ENCODE data around the gene ANXA5. TPM values are rescaled to one million over a fixed set of nuclear protein-coding genes. Genes with fewer than 3 reads are reported as not detected.

ANXA5 gene
- total RNA-seq, 2 experiments from 2014 or later: 28.9 to 40.1 TPM

GRCh38 chr4:121633653-121634052 lies 63.1 kb downstream of the ANXA5 start:
- DNase-seq (ENCODE audit: low spot score): no peak
- no TSS peak for BruUV-seq (replicated peaks)
- Histone ChIP-seq H4K20me1 (ENCODE audit: insufficient read depth, low read length) (no peaks in the 10 kb centered on the region), H3K4me1 (ENCODE audit: insufficient read depth, low read length, poor library complexity, severe bottlenecking) (no peaks in the 10 kb centered on the region), H3K36me3 (ENCODE audit: insufficient read depth, low read length) (no peaks in the 10 kb centered on the region), H3K79me2 (ENCODE audit: insufficient read depth, low read depth, low read length) (no peaks in the 10 kb centered on the region), H3K4me3 (ENCODE audit: low read depth, low read length, poor library complexity, severe bottlenecking) (no peak overlapping the region), H3K27ac (ENCODE audit: low read depth, low read length, poor library complexity, severe bottlenecking) (no peak overlapping the region), H3K9me2 (ENCODE audit: insufficient read depth, low read length) (no peaks in the 10 kb centered on the region), H3K9me3 (ENCODE audit: low read length) (no peaks in the 10 kb centered on the region), H2AFZ (ENCODE audit: low read length) (no peak overlapping the region), H3K4me2 (ENCODE audit: low read length) (no peak overlapping the region)
- intact Hi-C loops (cut with micrococcal nuclease; ENCODE audit: unreplicated experiment): no loop called here
- TF ChIP-seq EZH2phosphoT487 (IDR thresholded peaks at IDR 0.05; ENCODE audit: borderline replicate concordance, low read depth, low read length) (no peak), CTCF (conservative IDR thresholded peaks at IDR 0.05; ENCODE audit: low read length) (no peak)
- ChIA-PET CTCF (ENCODE audit: unreplicated experiment) (no interaction called here), POLR2A (no interaction called here)

- no peaks in the 10 kb centered on the region for H3K4me1 ChIP-seq (ENCODE audit: insufficient read depth, low read length, poor library complexity, severe bottlenecking)
- H3K4me3 ChIP-seq (ENCODE audit: low read depth, low read length, poor library complexity, severe bottlenecking): no peak overlapping the region
- no TSS peak for BruUV-seq (replicated peaks)
- H3K9me2 ChIP-seq (ENCODE audit: insufficient read depth, low read length): no peaks in the 10 kb centered on the region
- H3K9me3 ChIP-seq (ENCODE audit: low read length): no peaks in the 10 kb centered on the region
- ChIA-PET CTCF (ENCODE audit: unreplicated experiment) (no interaction called here), POLR2A (no interaction called here)
- no peak overlapping the region for H3K27ac ChIP-seq (ENCODE audit: low read depth, low read length, poor library complexity, severe bottlenecking)
- no peak for DNase-seq (ENCODE audit: low spot score)
- TF ChIP-seq EZH2phosphoT487 (IDR thresholded peaks at IDR 0.05; ENCODE audit: borderline replicate concordance, low read depth, low read length): no peak
- no peak for TF ChIP-seq CTCF (conservative IDR thresholded peaks at IDR 0.05; ENCODE audit: low read length)
- H2AFZ ChIP-seq (ENCODE audit: low read length): no peak overlapping the region
- intact Hi-C loops (cut with micrococcal nuclease; ENCODE audit: unreplicated experiment): no loop called here
- no peaks in the 10 kb centered on the region for H4K20me1 ChIP-seq (ENCODE audit: insufficient read depth, low read length)
- H3K4me2 ChIP-seq (ENCODE audit: low read length): no peak overlapping the region
- no peaks in the 10 kb centered on the region for H3K36me3 ChIP-seq (ENCODE audit: insufficient read depth, low read length)
- H3K79me2 ChIP-seq (ENCODE audit: insufficient read depth, low read depth, low read length): no peaks in the 10 kb centered on the region
Measured at GRCh38 chr4:121632636-121633035, 64.1 kb downstream of the ANXA5 start.

Other genes starting within 250 kb of the ANXA5 start
- not detected in 2 replicates for gene SMIM43, start 68.2 kb upstream of the ANXA5 start, total RNA-seq (2014; rRNA removed; shearing (Covaris generic))
- not detected in 2 replicates for gene SMIM43, start 68.2 kb upstream of the ANXA5 start, total RNA-seq (2022)
- 58.4 and 69.5 TPM in 2 replicates for gene EXOSC9, start 104.3 kb upstream of the ANXA5 start, total RNA-seq (2014; rRNA removed; shearing (Covaris generic))
- 57.6 and 66.0 TPM in 2 replicates for gene EXOSC9, start 104.3 kb upstream of the ANXA5 start, total RNA-seq (2022)
- 150 and 162 TPM in 2 replicates for gene CCNA2, start 126.9 kb upstream of the ANXA5 start, total RNA-seq (2014; rRNA removed; shearing (Covaris generic))
- gene CCNA2, start 126.9 kb upstream of the ANXA5 start, total RNA-seq (2022): 149 and 154 TPM in 2 replicates
- 10.7 and 13.2 TPM in 2 replicates for gene BBS7, start 173.5 kb upstream of the ANXA5 start, total RNA-seq (2014; rRNA removed; shearing (Covaris generic))
- gene BBS7, start 173.5 kb upstream of the ANXA5 start, total RNA-seq (2022): 21.1 and 25.8 TPM in 2 replicates

All from OCI-LY7 (cell line).